Panc1 (cell line): ENCODE results near the gene FAM120B. TPM values are rescaled to one million over a fixed set of nuclear protein-coding genes. Genes with fewer than 3 reads are reported as not detected.

Source experiments
- ATAC-seq: fragments of 200-7000 bp; cut with Tn5 transposase; 2 replicates; pipeline ENCODE4 v1.9.1; 2020; ENCODE audit warnings: mild to moderate bottlenecking, moderate library complexity
- BruUV-seq: library from RNA; stranded (reverse); fragments of 400-500 nt; replicated peaks from 2 replicates; lab custom pipeline; 2021; lab: Mats Ljungman, UMichigan
- CTCF ChIA-PET: fragments of 300-600 bp; sonication (Branson Sonifier 250); formaldehyde crosslinking; loops from one replicate; lab custom pipeline; 2022; ENCODE audit warnings: antibody characterized with exemption; lab: Charles Lee
- POLR2A ChIA-PET: fragments of 300-600 bp; sonication (Branson Sonifier 250); formaldehyde crosslinking; loops from one replicate; lab custom pipeline; 2022; ENCODE audit warnings: antibody characterized with exemption; lab: Charles Lee
- DNase-seq: peaks from one replicate; pipeline ENCODE4 v3.0.0-alpha.2; 2010; ENCODE audit warnings: low read depth, low spot score
- H3K27ac ChIP-seq: 2 replicates; pipeline ENCODE4 v1.5.1; 2011; ENCODE audit warnings: mild to moderate bottlenecking, low read length, inconsistent platforms
- H3K27me3 ChIP-seq: fragments of 200-500 bp; sonication (Bioruptor generic); 2 replicates; pipeline ENCODE4 v1.6.0; 2014; ENCODE audit warnings: low read length, inconsistent platforms; ENCODE audit not compliant: control insufficient read depth, insufficient read depth
- H3K36me3 ChIP-seq: fragments of 200-500 bp; sonication (Bioruptor generic); 2 replicates; pipeline ENCODE4 v1.5.1; 2014; ENCODE audit warnings: inconsistent platforms, mild to moderate bottlenecking, low read length, moderate library complexity; ENCODE audit not compliant: control insufficient read depth, insufficient read depth
- H3K4me1 ChIP-seq: 2 replicates; pipeline ENCODE4 v1.5.1; 2011; ENCODE audit warnings: inconsistent platforms, mild to moderate bottlenecking, low read length, moderate library complexity; ENCODE audit not compliant: control insufficient read depth, insufficient read depth
- H3K4me3 ChIP-seq, 2 experiments: 2 replicates each; pipeline ENCODE4 v1.5.1; 2011 to 2012; ENCODE audit warnings: low read depth in 2 of 2, low read length in 2 of 2, mild to moderate bottlenecking in 2 of 2, inconsistent platforms in 1 of 2, moderate library complexity in 1 of 2
- H3K9me3 ChIP-seq: fragments of 200-500 bp; sonication (Bioruptor generic); 2 replicates; pipeline ENCODE4 v1.5.1; 2014; ENCODE audit warnings: low read depth, mild to moderate bottlenecking, inconsistent platforms, low read length, moderate library complexity; ENCODE audit not compliant: control insufficient read depth, insufficient read depth
- CTCF ChIP-seq: fragments of 450-650 bp; IDR thresholded peaks from 2 replicates; pipeline ENCODE4 v1.5.1; 2017; ENCODE audit warnings: mild to moderate bottlenecking
- POLR2AphosphoS5 ChIP-seq: IDR thresholded peaks from 2 replicates; pipeline ENCODE4 v1.6.1; 2012; ENCODE audit warnings: mild to moderate bottlenecking, low read depth, low read length, moderate library complexity
- SIN3A ChIP-seq: IDR thresholded peaks from 2 replicates; pipeline ENCODE4 v1.6.1; 2012; ENCODE audit warnings: low read depth, mild to moderate bottlenecking, low read length, moderate library complexity, borderline replicate concordance; ENCODE audit not compliant: insufficient read depth
- TCF7L2 ChIP-seq: IDR thresholded peaks from 2 replicates; pipeline ENCODE4 v1.6.1; 2011; ENCODE audit warnings: mild to moderate bottlenecking, low read depth, low read length, inconsistent platforms
- in situ Hi-C: cut with HindIII; loops from 2 replicates; pipeline ENCODE4 v1.10.0; 2016; ENCODE audit warnings: low sequenced_read_pairs, low pct_unique_long_range_greater_than_20kb
- intact Hi-C: fragments of 100-400 bp; cut with micrococcal nuclease; formaldehyde crosslinking; loops from one replicate; pipeline ENCODE4 v1.10.0; 2022; ENCODE audit not compliant: unreplicated experiment
- total RNA-seq: library from RNA; stranded (reverse); gene quantifications from one replicate; pipeline ENCODE4 v1.2.1, GENCODE V29; 2021; ENCODE audit not compliant: unreplicated experiment
- TF ChIP-seq, protein P1 (sequence below), 2 experiments: IDR thresholded peaks; 2 replicates each; pipeline ENCODE4 v1.6.1; 2011 to 2012; ENCODE audit warnings: low read depth in 2 of 2, control low read depth in 1 of 2, low read length in 1 of 2, mild to moderate bottlenecking in 1 of 2, moderate library complexity in 1 of 2; ENCODE audit not compliant: insufficient read depth in 1 of 2

The FAM120B gene
- total RNA-seq, 1 experiment from 2014 or later = 38.0 TPM

DNA sequence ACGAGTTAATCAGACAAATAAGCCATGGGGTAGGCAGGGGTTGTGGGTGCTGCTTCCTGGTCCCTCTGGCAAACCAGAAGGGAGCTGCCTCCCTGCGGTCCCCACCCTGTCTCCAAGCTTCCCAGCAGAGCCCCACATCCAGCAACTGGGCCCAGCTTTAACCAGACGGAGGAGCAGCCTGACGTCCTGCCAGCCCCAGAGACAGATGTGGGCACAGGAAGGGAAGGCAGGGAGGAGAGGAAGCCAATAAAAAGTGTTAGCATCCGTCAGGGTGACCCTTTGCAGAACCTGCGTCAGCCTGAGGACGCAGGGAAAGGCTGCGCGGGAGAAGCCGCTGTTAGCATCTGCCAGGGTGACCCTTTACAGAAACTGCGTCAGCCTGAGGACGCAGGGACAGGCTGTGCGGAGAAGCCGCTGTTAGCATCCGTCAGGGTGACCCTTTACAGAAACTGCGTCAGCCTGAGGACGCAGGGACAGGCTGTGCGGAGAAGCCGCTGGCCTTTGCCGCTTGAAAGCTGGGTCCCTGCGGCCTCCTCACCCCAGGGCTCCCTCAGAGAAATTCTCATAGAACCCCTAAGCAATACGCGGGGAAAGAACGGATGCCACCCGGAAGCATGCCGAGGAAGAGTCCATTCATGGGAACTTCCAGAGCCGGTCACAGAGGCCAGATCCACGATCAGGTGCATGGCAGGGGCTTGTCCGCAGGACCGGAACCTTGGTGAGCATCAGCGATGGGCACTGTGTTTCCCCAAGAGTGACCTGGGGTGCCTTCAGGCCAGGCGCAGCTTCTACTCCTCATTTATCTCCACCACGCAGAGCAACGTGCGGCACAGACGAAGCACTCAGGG is 31.6 kb upstream of the FAM120B start:
- ChIA-PET CTCF (no interaction called here), POLR2A (interaction anchor here (0.6 kb wide), 1 partner anchor 212 kb away, joined by 3 read pairs; no protein-coding TSS in a partner anchor)
- in situ Hi-C loops = no loop called here
- Histone ChIP-seq H3K36me3 (no peaks in the 10 kb centered on the region), H3K27me3 (no peaks in the 10 kb centered on the region), H3K4me1 (peaks cover 3% of the 10 kb centered on the region), H3K9me3 (no peaks in the 10 kb centered on the region), H3K4me3 (no peak overlapping the region), H3K27ac (no peak overlapping the region)
- intact Hi-C loops = no loop called here
- no peak for ATAC-seq
- no peak for DNase-seq
- no TSS peak for BruUV-seq
- TF ChIP-seq, protein P1, sequence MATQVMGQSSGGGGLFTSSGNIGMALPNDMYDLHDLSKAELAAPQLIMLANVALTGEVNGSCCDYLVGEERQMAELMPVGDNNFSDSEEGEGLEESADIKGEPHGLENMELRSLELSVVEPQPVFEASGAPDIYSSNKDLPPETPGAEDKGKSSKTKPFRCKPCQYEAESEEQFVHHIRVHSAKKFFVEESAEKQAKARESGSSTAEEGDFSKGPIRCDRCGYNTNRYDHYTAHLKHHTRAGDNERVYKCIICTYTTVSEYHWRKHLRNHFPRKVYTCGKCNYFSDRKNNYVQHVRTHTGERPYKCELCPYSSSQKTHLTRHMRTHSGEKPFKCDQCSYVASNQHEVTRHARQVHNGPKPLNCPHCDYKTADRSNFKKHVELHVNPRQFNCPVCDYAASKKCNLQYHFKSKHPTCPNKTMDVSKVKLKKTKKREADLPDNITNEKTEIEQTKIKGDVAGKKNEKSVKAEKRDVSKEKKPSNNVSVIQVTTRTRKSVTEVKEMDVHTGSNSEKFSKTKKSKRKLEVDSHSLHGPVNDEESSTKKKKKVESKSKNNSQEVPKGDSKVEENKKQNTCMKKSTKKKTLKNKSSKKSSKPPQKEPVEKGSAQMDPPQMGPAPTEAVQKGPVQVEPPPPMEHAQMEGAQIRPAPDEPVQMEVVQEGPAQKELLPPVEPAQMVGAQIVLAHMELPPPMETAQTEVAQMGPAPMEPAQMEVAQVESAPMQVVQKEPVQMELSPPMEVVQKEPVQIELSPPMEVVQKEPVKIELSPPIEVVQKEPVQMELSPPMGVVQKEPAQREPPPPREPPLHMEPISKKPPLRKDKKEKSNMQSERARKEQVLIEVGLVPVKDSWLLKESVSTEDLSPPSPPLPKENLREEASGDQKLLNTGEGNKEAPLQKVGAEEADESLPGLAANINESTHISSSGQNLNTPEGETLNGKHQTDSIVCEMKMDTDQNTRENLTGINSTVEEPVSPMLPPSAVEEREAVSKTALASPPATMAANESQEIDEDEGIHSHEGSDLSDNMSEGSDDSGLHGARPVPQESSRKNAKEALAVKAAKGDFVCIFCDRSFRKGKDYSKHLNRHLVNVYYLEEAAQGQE (IDR thresholded peaks at IDR 0.05; ENCODE audit: insufficient read depth in 1 of 2, low read depth in 2 of 2, low read length in 1 of 2) = no peak
- TF ChIP-seq SIN3A (no peak), CTCF (no peak), POLR2AphosphoS5 (no peak), TCF7L2 (no peak)

DNA sequence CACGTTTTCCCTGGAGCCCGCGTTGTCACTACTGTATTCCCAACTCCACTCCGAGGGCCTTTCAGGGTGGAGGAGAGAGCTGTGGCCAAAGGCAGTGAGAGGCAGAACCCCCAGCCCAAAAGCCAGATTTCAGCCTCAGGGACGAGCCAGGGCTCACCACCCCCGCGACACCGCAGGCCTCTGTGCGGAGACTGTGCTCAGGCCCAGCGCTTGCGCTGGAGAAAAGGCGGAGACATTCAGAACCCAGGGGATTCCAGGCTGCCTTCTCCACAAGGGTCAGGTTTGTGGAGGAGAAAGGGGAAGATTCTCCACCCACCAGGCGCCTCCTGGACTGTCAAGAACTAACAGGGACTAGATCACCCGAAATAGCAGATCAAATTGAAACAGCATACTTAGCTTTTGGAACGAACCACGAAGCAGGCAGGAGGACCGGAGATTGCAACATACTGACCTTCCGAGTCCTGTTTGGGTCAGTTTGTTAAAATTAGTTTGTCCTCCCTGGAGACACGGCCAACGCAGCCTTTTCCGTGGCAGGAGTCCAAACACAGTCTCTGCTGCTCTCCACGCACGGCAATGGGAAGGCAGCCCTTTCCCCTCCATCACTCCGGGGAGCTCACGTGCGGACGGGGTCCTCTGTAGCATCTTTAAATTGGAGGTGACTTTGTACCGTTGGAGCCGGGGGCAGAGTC is 30.0 kb upstream of the FAM120B start:
- Histone ChIP-seq H3K9me3 (no peaks in the 10 kb centered on the region), H3K27ac (no peak overlapping the region), H3K4me3 (no peak overlapping the region), H3K4me1 (peaks cover 10% of the 10 kb centered on the region), H3K36me3 (no peaks in the 10 kb centered on the region), H3K27me3 (no peaks in the 10 kb centered on the region)
- ATAC-seq = no peak
- DNase-seq = no peak
- POLR2A ChIA-PET = interaction anchor here (0.7 kb wide), 1 partner anchor 37 kb away, joined by 3 read pairs; no protein-coding TSS in a partner anchor
- CTCF ChIA-PET = no interaction called here
- in situ Hi-C loops (no loop called here), intact Hi-C loops (no loop called here)
- no peak for TF ChIP-seq TCF7L2
- TF ChIP-seq CTCF = no peak
- TF ChIP-seq POLR2AphosphoS5 = no peak
- TF ChIP-seq, protein P1 (IDR thresholded peaks at IDR 0.05; ENCODE audit: insufficient read depth in 1 of 2, low read depth in 2 of 2, low read length in 1 of 2) = no peak
- no peak for TF ChIP-seq SIN3A
- no TSS peak for BruUV-seq
